SK-N-SH (cell line): Measurements from ENCODE around the gene VAMP1. TPM values are rescaled to one million over a fixed set of nuclear protein-coding genes. Genes with fewer than 3 reads are reported as not detected.

Source experiments
- CTCF ChIA-PET: fragments of 300-600, 350-600 bp; formaldehyde crosslinking; extraction: SDS; loops from one replicate; lab custom pipeline; 2021; lab: Yijun Ruan, JAX
- POLR2A ChIA-PET: fragments of 350-600 bp; sonication (Branson Sonifier 250); formaldehyde crosslinking; extraction: SDS; loops from one replicate; lab custom pipeline; 2020; ENCODE audit warnings: antibody characterized with exemption, inconsistent platforms; lab: Yijun Ruan, JAX
- DNase-seq: peaks from one replicate; pipeline ENCODE4 v3.0.0; 2012
- H2AFZ ChIP-seq: fragments of 200-600 bp; sonication (generic); 2 replicates; pipeline ENCODE4 v1.8.1; 2016; ENCODE audit warnings: antibody characterized with exemption, mild to moderate bottlenecking, low read depth
- H3F3A ChIP-seq: fragments of 200-600 bp; sonication (generic); replicated peaks from 2 replicates; pipeline ENCODE3; 2016; ENCODE audit warnings: antibody characterized with exemption, mild to moderate bottlenecking; ENCODE audit not compliant: insufficient read depth
- H3K27ac ChIP-seq, 2 experiments: fragments of 200-500 bp in 1 of 2; fragments of 200-600 bp in 1 of 2; sonication (Bioruptor generic) in 1 of 2; sonication (generic), shearing (Covaris generic) in 1 of 2; 2 replicates each; pipeline versions ENCODE4 v1.5.1 to v1.6.1; 2014 to 2016; ENCODE audit warnings: low read depth in 2 of 2, inconsistent platforms in 1 of 2, low read length in 1 of 2, mild to moderate bottlenecking in 1 of 2, mixed read lengths in 1 of 2
- H3K27me3 ChIP-seq: fragments of 200-600 bp; sonication (generic), shearing (Covaris generic); 2 replicates; pipeline ENCODE4 v1.6.1; 2016; ENCODE audit warnings: mixed run types; ENCODE audit not compliant: insufficient read depth
- H3K36me3 ChIP-seq, 2 experiments: fragments of 200-500 bp in 1 of 2; fragments of 200-600 bp in 1 of 2; sonication (Bioruptor generic) in 1 of 2; sonication (generic) in 1 of 2; replicated peaks in 1 of 2; 2 replicates each; pipeline versions ENCODE3 to v1.5.1; 2014 to 2016; ENCODE audit warnings: low read length in 1 of 2, mild to moderate bottlenecking in 1 of 2; ENCODE audit not compliant: insufficient read depth in 2 of 2, control insufficient read depth in 1 of 2
- H3K4me1 ChIP-seq, 2 experiments: fragments of 200-500 bp in 1 of 2; fragments of 200-600 bp in 1 of 2; sonication (Bioruptor generic) in 1 of 2; sonication (generic), shearing (Covaris generic) in 1 of 2; 2 replicates each; pipeline versions ENCODE4 v1.5.1 to v1.6.1; 2014 to 2016; ENCODE audit warnings: low read depth in 1 of 2, low read length in 1 of 2, mixed run types in 1 of 2; ENCODE audit not compliant: insufficient read depth in 2 of 2, control insufficient read depth in 1 of 2
- H3K4me2 ChIP-seq: fragments of 200-600 bp; sonication (generic), shearing (Covaris generic); 2 replicates; pipeline ENCODE4 v1.6.1; 2017; ENCODE audit warnings: mixed run types
- H3K4me3 ChIP-seq, 2 experiments: fragments of 200-500 bp in 1 of 2; fragments of 200-600 bp in 1 of 2; sonication (Bioruptor generic) in 1 of 2; sonication (generic), shearing (Covaris generic) in 1 of 2; 2 replicates each; pipeline versions ENCODE4 v1.5.1 to v1.8.1; 2014 to 2016; ENCODE audit warnings: low read depth in 2 of 2, inconsistent platforms in 1 of 2, low read length in 1 of 2, mild to moderate bottlenecking in 1 of 2, mixed read lengths in 1 of 2, moderate library complexity in 1 of 2
- H3K79me2 ChIP-seq: fragments of 200-600 bp; sonication (generic); 2 replicates; pipeline ENCODE4 v1.8.1; 2017; ENCODE audit warnings: mild to moderate bottlenecking; ENCODE audit not compliant: insufficient read depth
- H3K9ac ChIP-seq: fragments of 200-600 bp; sonication (generic); 2 replicates; pipeline ENCODE4 v1.6.1; 2017; ENCODE audit warnings: mixed run types
- H3K9me2 ChIP-seq: fragments of 200-600 bp; sonication (generic); 2 replicates; pipeline ENCODE4 v1.6.1; 2017; ENCODE audit warnings: mixed run types
- H3K9me3 ChIP-seq: fragments of 200-600 bp; sonication (generic); 2 replicates; pipeline ENCODE4 v1.6.1; 2017; ENCODE audit warnings: mixed run types, mild to moderate bottlenecking, moderate library complexity
- H4K20me1 ChIP-seq: fragments of 200-600 bp; sonication (generic); 2 replicates; pipeline ENCODE4 v1.6.1; 2017; ENCODE audit warnings: mild to moderate bottlenecking, mixed run types; ENCODE audit not compliant: insufficient read depth
- EZH2phosphoT487 ChIP-seq: fragments of 200-600 bp; sonication (generic); IDR thresholded peaks from 2 replicates; pipeline ENCODE4 v1.6.1; 2017; ENCODE audit warnings: low read depth, mixed run types, mild to moderate bottlenecking, antibody characterized with exemption, moderate library complexity, borderline replicate concordance
- FOSL2 ChIP-seq: IDR thresholded peaks from 2 replicates; pipeline ENCODE4 v1.4.0; 2012; ENCODE audit warnings: low read depth, mild to moderate bottlenecking, moderate library complexity, borderline replicate concordance
- FOXJ3 ChIP-seq: sonication (generic); formaldehyde crosslinking; IDR thresholded peaks from 2 replicates; pipeline ENCODE4 v1.5.1; 2020; ENCODE audit warnings: mild to moderate bottlenecking, missing genetic modification reagents
- FOXM1 ChIP-seq: IDR thresholded peaks from 2 replicates; pipeline ENCODE4 v1.4.0; 2012; ENCODE audit warnings: low read depth, mild to moderate bottlenecking
- GABPA ChIP-seq: IDR thresholded peaks from 2 replicates; pipeline ENCODE4 v1.4.0; 2012; ENCODE audit warnings: low read depth, mild to moderate bottlenecking
- GATA2 ChIP-seq: sonication (generic); formaldehyde crosslinking; IDR thresholded peaks from 2 replicates; pipeline ENCODE4 v1.5.0; 2020; ENCODE audit warnings: mild to moderate bottlenecking, missing genetic modification reagents
- JUND ChIP-seq: IDR thresholded peaks from 2 replicates; pipeline ENCODE4 v1.4.0; 2012
- MEF2A ChIP-seq: IDR thresholded peaks from 2 replicates; pipeline ENCODE4 v1.4.0; 2012; ENCODE audit warnings: low read depth, borderline replicate concordance
- MXI1 ChIP-seq: IDR thresholded peaks from 2 replicates; pipeline ENCODE4 v1.6.1; 2012; ENCODE audit warnings: mild to moderate bottlenecking, low read depth, low read length, improper control_type of control experiment
- POLR2AphosphoS5 ChIP-seq: IDR thresholded peaks from 2 replicates; pipeline ENCODE4 v1.6.1; 2012; ENCODE audit warnings: low read depth, low read length
- RAD21 ChIP-seq: IDR thresholded peaks from 2 replicates; pipeline ENCODE4 v1.6.1; 2012; ENCODE audit warnings: mild to moderate bottlenecking, low read length
- RCOR1 ChIP-seq: fragments of 150-350 bp; IDR thresholded peaks from 2 replicates; pipeline ENCODE4 v1.6.1; 2017; ENCODE audit warnings: antibody characterized with exemption, low read length
- RFX5 ChIP-seq: IDR thresholded peaks from 2 replicates; pipeline ENCODE4 v1.6.1; 2012; ENCODE audit warnings: mild to moderate bottlenecking, improper control_type of control experiment, low read length
- SIN3A ChIP-seq: IDR thresholded peaks from 2 replicates; pipeline ENCODE4 v1.6.1; 2012; ENCODE audit warnings: low read depth, mild to moderate bottlenecking, low read length, moderate library complexity, borderline replicate concordance
- SMC3 ChIP-seq: IDR thresholded peaks from 2 replicates; pipeline ENCODE4 v1.6.1; 2012; ENCODE audit warnings: low read depth, low read length, improper control_type of control experiment
- TAF1 ChIP-seq: IDR thresholded peaks from 2 replicates; pipeline ENCODE4 v1.6.1; 2012; ENCODE audit warnings: low read depth, mild to moderate bottlenecking, low read length, moderate library complexity, borderline replicate concordance
- TEAD4 ChIP-seq: IDR thresholded peaks from 2 replicates; pipeline ENCODE4 v1.4.0; 2012; ENCODE audit warnings: mild to moderate bottlenecking, borderline replicate concordance; ENCODE audit not compliant: insufficient read depth
- YY1 ChIP-seq: IDR thresholded peaks from 2 replicates; pipeline ENCODE4 v1.4.0; 2012; ENCODE audit warnings: low read depth, mild to moderate bottlenecking
- WGBS: methylation state at CpG from one replicate; pipeline ENCODE4 v1.1.6; 2017; ENCODE audit warnings: low lambda C conversion rate; 5-methylcytosine and 5-hydroxymethylcytosine counted together
- polyA plus RNA-seq, 3 experiments: library from polyadenylated mRNA; depleted of rRNA; stranded (reverse); fragments of >200 nt; gene quantifications; 2 replicates each; pipeline ENCODE4 v1.2.3, GENCODE V29; 2012
- TF ChIP-seq, protein P1 (sequence below): fragments of 200-600 bp; sonication (generic); IDR thresholded peaks from 2 replicates; pipeline ENCODE4 v1.6.1; 2017; ENCODE audit warnings: antibody characterized with exemption, mild to moderate bottlenecking, moderate library complexity
- TF ChIP-seq, protein P2 (sequence below): fragments of 150-350 bp; IDR thresholded peaks from 2 replicates; pipeline ENCODE4 v1.6.1; 2017; ENCODE audit warnings: antibody characterized with exemption, low read length, low read depth, borderline replicate concordance
- TF ChIP-seq, protein P3 (sequence below): IDR thresholded peaks from 2 replicates; pipeline ENCODE4; 2012
- TF ChIP-seq, protein P4 (sequence below): IDR thresholded peaks from 2 replicates; pipeline ENCODE4 v1.4.0; 2012; ENCODE audit warnings: low read depth, borderline replicate concordance
- TF ChIP-seq, protein P5 (sequence below): fragments of 150-350 bp; IDR thresholded peaks from 2 replicates; pipeline ENCODE4 v1.6.1; 2016; ENCODE audit warnings: mild to moderate bottlenecking, low read depth, low read length

VAMP1 gene
- polyA plus RNA-seq, 1 of the 3 experiments (the other 2 are of a cell fraction): 36.8 TPM

- TF ChIP-seq, protein P1, sequence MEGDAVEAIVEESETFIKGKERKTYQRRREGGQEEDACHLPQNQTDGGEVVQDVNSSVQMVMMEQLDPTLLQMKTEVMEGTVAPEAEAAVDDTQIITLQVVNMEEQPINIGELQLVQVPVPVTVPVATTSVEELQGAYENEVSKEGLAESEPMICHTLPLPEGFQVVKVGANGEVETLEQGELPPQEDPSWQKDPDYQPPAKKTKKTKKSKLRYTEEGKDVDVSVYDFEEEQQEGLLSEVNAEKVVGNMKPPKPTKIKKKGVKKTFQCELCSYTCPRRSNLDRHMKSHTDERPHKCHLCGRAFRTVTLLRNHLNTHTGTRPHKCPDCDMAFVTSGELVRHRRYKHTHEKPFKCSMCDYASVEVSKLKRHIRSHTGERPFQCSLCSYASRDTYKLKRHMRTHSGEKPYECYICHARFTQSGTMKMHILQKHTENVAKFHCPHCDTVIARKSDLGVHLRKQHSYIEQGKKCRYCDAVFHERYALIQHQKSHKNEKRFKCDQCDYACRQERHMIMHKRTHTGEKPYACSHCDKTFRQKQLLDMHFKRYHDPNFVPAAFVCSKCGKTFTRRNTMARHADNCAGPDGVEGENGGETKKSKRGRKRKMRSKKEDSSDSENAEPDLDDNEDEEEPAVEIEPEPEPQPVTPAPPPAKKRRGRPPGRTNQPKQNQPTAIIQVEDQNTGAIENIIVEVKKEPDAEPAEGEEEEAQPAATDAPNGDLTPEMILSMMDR: no peak
- TF ChIP-seq GATA2 (CRISPR knock-in tag) (no peak), FOSL2 (no peak), TAF1 (peak; percentile 95), SMC3 (no peak), MEF2A (no peak), SIN3A (peak; percentile 85; the same call in 1 of the 2 replicates), JUND (no peak), RAD21 (no peak), EZH2phosphoT487 (no peak)
- TF ChIP-seq, protein P2, sequence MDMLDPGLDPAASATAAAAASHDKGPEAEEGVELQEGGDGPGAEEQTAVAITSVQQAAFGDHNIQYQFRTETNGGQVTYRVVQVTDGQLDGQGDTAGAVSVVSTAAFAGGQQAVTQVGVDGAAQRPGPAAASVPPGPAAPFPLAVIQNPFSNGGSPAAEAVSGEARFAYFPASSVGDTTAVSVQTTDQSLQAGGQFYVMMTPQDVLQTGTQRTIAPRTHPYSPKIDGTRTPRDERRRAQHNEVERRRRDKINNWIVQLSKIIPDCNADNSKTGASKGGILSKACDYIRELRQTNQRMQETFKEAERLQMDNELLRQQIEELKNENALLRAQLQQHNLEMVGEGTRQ: no peak
- TF ChIP-seq, all 33 proteins: peak for 14
These were observed at the start of gene VAMP1 (continued) for GRCh38 chr12:6470375-6471163.

GRCh38 chr12:6520186-6520585, 49.7 kb upstream of the VAMP1 start:
- 86% methylated on average over 3 of the region's 3 CpGs for WGBS
- ChIA-PET POLR2A (interaction anchor here (0.6 kb wide), 1 partner anchor 14 kb away, joined by 4 read pairs; the partner anchor contains the start of gene GAPDH), CTCF (no interaction called here)
- no peak overlapping the region for H3K27ac ChIP-seq
- no peaks in the 10 kb centered on the region for H3K9me3 ChIP-seq
- no peak for DNase-seq
- no peaks in the 10 kb centered on the region for H3K27me3 ChIP-seq
- H2AFZ ChIP-seq: no peak overlapping the region
- H3K4me2 ChIP-seq: no peak overlapping the region
- H3K4me3 ChIP-seq: no peak overlapping the region
- no peaks in the 10 kb centered on the region for H3K79me2 ChIP-seq
- no peaks in the 10 kb centered on the region for H3K4me1 ChIP-seq
- H4K20me1 ChIP-seq: no peaks in the 10 kb centered on the region
- H3K9ac ChIP-seq: no peak overlapping the region
- TF ChIP-seq EZH2phosphoT487 (no peak), GATA2 (CRISPR knock-in tag) (no peak), YY1 (no peak), RFX5 (no peak), FOXJ3 (no peak), JUND (no peak), TEAD4 (no peak), FOXM1 (no peak), POLR2AphosphoS5 (no peak), SMC3 (no peak), GABPA (no peak), RCOR1 (no peak), MXI1 (no peak)
- TF ChIP-seq, protein P1: no peak
- TF ChIP-seq, protein P3, sequence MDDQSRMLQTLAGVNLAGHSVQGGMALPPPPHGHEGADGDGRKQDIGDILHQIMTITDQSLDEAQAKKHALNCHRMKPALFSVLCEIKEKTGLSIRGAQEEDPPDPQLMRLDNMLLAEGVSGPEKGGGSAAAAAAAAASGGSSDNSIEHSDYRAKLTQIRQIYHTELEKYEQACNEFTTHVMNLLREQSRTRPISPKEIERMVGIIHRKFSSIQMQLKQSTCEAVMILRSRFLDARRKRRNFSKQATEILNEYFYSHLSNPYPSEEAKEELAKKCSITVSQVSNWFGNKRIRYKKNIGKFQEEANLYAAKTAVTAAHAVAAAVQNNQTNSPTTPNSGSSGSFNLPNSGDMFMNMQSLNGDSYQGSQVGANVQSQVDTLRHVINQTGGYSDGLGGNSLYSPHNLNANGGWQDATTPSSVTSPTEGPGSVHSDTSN: no peak
- TF ChIP-seq, protein P4, sequence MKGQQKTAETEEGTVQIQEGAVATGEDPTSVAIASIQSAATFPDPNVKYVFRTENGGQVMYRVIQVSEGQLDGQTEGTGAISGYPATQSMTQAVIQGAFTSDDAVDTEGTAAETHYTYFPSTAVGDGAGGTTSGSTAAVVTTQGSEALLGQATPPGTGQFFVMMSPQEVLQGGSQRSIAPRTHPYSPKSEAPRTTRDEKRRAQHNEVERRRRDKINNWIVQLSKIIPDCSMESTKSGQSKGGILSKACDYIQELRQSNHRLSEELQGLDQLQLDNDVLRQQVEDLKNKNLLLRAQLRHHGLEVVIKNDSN: no peak
- TF ChIP-seq, protein P5, sequence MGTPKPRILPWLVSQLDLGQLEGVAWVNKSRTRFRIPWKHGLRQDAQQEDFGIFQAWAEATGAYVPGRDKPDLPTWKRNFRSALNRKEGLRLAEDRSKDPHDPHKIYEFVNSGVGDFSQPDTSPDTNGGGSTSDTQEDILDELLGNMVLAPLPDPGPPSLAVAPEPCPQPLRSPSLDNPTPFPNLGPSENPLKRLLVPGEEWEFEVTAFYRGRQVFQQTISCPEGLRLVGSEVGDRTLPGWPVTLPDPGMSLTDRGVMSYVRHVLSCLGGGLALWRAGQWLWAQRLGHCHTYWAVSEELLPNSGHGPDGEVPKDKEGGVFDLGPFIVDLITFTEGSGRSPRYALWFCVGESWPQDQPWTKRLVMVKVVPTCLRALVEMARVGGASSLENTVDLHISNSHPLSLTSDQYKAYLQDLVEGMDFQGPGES: no peak
- no peaks in the 10 kb centered on the region for H3K9me2 ChIP-seq
- H3K36me3 ChIP-seq: peaks cover 70 to 74% of the 10 kb centered on the region in 2 experiments
- peaks cover 12% of the 10 kb centered on the region for H3F3A ChIP-seq
